Activated CD8-positive, alpha-beta T cell treated with anti-CD3 and anti-CD28 coated beads for 36 hours (primary cell): Measurements from ENCODE around the gene B4GALNT4. TPM values are rescaled to one million over a fixed set of nuclear protein-coding genes. Genes with fewer than 3 reads are reported as not detected.
"Not testable (repeated sequence)": the region's sequence is repeated elsewhere in the genome, so short reads cannot be mapped to it uniquely, and the experiment has no call there.

ENCODE experiments used
- ATAC-seq: fragments of 200-7000 bp; cut with Tn5 transposase; one replicate; pipeline ENCODE4 v1.10.0; 2021; ENCODE audit warnings: mild to moderate bottlenecking, moderate library complexity
- CTCF ChIA-PET: fragments of 350-600 bp; sonication (Branson Sonifier 250); formaldehyde crosslinking; loops from one replicate; lab custom pipeline; 2021; ENCODE audit warnings: antibody characterized with exemption; lab: Charles Lee
- POLR2A ChIA-PET: fragments of 350-600 bp; sonication (Branson Sonifier 250); formaldehyde crosslinking; loops from one replicate; lab custom pipeline; 2021; ENCODE audit warnings: antibody characterized with exemption; lab: Charles Lee
- DNase-seq: peaks from one replicate; pipeline ENCODE4 v3.0.0-alpha.2; 2020
- H3K27ac Mint-ChIP-seq: one replicate; pipeline ENCODE4 v1.8.0; 2021; ENCODE audit warnings: mild to moderate bottlenecking, mixed read lengths
- H3K27me3 Mint-ChIP-seq: one replicate; pipeline ENCODE4 v1.8.0; 2021; ENCODE audit warnings: mixed read lengths
- H3K36me3 Mint-ChIP-seq: one replicate; pipeline ENCODE4 v1.8.0; 2021; ENCODE audit warnings: low read depth, mixed read lengths
- H3K4me1 Mint-ChIP-seq: one replicate; pipeline ENCODE4 v1.8.0; 2021; ENCODE audit warnings: low read depth, mixed read lengths
- H3K4me3 Mint-ChIP-seq: one replicate; pipeline ENCODE4 v1.8.0; 2021; ENCODE audit warnings: mild to moderate bottlenecking, moderate library complexity, mixed read lengths
- H3K9me3 Mint-ChIP-seq: one replicate; pipeline ENCODE4 v1.8.0; 2021; ENCODE audit warnings: mixed read lengths
- intact Hi-C: fragments of 100-400 bp; cut with micrococcal nuclease; formaldehyde crosslinking; loops from one replicate; pipeline ENCODE4 v1.10.0; 2022
- total RNA-seq, 2 experiments: library from RNA; stranded (reverse); gene quantifications; one replicate each; pipeline ENCODE4 v1.2.3, GENCODE V29; 2021
- TF ChIP-seq, protein P1 (sequence below): fragments of 200-600 bp; IDR thresholded peaks from one replicate; pipeline ENCODE4 v1.8.0; 2022; ENCODE audit warnings: antibody characterized with exemption, mild to moderate bottlenecking

B4GALNT4 gene
- total RNA-seq, 2 experiments from 2014 or later = 1.5 to 3.4 TPM

DNA sequence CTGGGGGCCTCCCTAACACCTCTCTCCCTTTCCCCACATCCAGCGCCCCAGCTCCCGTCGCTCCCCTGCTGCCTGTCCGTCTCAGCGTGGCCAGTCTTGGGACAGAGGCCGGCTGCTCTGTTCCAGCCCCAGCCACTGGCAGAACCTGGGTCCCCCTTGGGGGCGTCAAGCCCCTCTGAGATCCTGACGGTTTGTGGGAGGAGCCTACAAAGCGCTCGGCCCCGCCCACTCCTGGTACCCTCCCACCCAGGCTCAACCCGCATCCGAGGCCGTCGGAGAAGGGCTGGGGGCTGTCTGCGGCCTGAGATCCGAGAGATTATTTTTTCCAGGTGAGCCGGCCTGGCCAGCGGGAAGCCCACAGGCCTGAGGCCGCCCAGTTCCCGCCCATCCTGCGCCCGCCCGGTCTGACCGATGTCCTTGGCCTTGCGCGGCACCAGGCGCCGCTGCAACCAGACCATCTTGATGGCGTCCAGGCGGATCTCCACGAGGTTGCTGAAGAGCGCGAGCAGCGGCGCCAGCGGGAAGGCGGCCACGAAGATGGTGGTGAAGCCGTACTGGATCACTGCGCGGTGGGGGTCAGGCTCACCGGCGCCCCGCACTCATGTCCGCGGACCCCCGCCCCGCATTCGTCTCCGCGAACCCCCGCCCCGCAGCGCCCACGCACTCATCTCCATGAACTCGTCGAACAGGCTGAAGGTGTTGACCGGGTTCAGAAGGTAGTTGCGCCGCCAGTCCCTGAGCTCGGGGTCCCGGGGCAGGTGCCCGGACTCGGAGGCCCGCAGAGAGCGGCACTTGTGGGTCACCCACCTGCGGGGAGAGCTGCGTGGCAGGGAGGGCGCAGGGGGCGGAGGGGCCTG is 51.0 kb downstream of the B4GALNT4 start:
- Mint-ChIP-seq H3K27ac (no peak overlapping the region), H3K36me3 (peaks cover 7% of the 10 kb centered on the region), H3K9me3 (peaks cover 1% of the 10 kb centered on the region), H3K27me3 (no peaks in the 10 kb centered on the region), H3K4me3 (no peak overlapping the region), H3K4me1 (peaks cover 9% of the 10 kb centered on the region)
- POLR2A ChIA-PET = no interaction called here
- intact Hi-C loops = no loop called here
- ATAC-seq (no peak), DNase-seq (no peak)
- TF ChIP-seq, protein P1, sequence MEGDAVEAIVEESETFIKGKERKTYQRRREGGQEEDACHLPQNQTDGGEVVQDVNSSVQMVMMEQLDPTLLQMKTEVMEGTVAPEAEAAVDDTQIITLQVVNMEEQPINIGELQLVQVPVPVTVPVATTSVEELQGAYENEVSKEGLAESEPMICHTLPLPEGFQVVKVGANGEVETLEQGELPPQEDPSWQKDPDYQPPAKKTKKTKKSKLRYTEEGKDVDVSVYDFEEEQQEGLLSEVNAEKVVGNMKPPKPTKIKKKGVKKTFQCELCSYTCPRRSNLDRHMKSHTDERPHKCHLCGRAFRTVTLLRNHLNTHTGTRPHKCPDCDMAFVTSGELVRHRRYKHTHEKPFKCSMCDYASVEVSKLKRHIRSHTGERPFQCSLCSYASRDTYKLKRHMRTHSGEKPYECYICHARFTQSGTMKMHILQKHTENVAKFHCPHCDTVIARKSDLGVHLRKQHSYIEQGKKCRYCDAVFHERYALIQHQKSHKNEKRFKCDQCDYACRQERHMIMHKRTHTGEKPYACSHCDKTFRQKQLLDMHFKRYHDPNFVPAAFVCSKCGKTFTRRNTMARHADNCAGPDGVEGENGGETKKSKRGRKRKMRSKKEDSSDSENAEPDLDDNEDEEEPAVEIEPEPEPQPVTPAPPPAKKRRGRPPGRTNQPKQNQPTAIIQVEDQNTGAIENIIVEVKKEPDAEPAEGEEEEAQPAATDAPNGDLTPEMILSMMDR = no peak
- CTCF ChIA-PET = no interaction called here

DNA sequence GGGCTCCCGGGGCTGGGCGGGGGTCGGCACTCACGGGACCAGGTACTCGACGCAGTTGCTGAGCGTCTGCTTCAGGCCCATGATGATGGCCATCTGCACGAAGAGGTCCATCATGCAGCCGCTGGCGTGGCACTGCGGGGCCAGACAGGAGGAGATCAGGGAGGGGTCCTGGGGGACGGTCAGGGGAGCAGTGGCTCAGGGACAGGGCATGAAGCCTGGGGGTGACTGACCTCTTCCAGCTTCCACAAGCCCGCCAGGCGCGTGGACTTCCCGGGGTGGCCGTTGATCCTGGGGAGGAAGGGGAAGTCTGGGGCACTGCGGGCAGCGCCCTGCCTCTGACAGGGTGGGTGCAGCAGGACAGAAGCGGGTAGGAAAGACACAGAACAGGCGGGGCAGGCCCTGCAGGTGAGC is 51.6 kb downstream of the B4GALNT4 start:
- DNase-seq (no peak), ATAC-seq (no peak)
- Mint-ChIP-seq H3K4me1 (peaks cover 4% of the 10 kb centered on the region), H3K27ac (no peak overlapping the region), H3K36me3 (peaks cover 9% of the 10 kb centered on the region), H3K9me3 (peaks cover 1% of the 10 kb centered on the region), H3K4me3 (no peak overlapping the region), H3K27me3 (no peaks in the 10 kb centered on the region)
- ChIA-PET CTCF (no interaction called here), POLR2A (no interaction called here)
- TF ChIP-seq, protein P1 = no peak
- intact Hi-C loops = no loop called here

DNA sequence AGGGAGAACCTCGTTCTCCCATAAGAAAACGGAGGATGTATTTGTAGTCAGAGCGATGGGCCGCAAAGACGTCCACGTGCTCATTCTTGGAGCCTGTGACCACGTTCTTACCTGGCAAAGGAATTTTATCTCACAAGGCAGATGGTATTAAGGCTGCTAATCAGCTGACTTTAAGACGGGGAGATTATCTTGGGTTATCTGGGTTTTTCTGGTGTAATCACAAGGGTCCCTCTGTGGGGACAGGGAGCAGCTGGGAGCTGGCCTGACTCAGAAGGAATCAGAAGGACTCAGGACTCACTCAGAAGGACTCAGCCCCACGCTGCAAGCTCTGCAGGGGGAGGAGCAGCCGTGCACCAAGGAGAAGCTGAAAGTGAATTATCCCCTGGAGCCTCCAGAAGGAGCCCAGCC is 53.0 kb downstream of the B4GALNT4 start:
- TF ChIP-seq, protein P1 = no peak
- DNase-seq (no peak), ATAC-seq (no peak)
- Mint-ChIP-seq H3K27ac (no peak overlapping the region), H3K27me3 (no peaks in the 10 kb centered on the region), H3K4me3 (no peak overlapping the region), H3K4me1 (no peaks in the 10 kb centered on the region), H3K36me3 (peaks cover 9% of the 10 kb centered on the region), H3K9me3 (peaks cover 1% of the 10 kb centered on the region)
- ChIA-PET POLR2A (no interaction called here), CTCF (interaction anchor here (1.0 to 1.3 kb wide), 3 partner anchors 23 to 97 kb away, joined by 3 to 4 read pairs (median 3); no protein-coding TSS in a partner anchor)
- intact Hi-C loops = no loop called here

DNA sequence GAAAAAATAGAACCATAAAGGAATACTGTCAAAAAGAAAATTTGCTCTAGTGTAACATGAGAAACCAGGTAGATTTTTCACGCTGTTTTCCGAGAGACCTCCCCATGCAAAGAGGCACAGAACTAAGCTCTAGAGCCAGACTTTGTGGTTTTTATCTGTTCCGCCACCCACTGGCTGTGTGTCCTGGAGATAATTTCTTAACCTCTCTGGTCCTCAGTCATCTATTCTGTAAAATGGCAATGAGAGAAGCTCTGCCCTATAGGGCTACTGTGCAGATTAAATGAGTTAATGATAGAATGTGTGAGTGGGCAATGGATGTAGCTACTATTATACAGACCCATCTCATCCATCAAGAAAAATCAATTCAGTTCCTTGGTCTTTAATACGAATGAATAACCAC is 54.9 kb downstream of the B4GALNT4 start:
- ChIA-PET CTCF (no interaction called here), POLR2A (no interaction called here)
- peaks cover 11% of the 10 kb centered on the region for H3K36me3 Mint-ChIP-seq
- no peaks in the 10 kb centered on the region for H3K4me1 Mint-ChIP-seq
- no peaks in the 10 kb centered on the region for H3K27me3 Mint-ChIP-seq
- TF ChIP-seq, protein P1 = no peak
- DNase-seq = no peak
- intact Hi-C loops = no loop called here
- ATAC-seq = no peak
- H3K9me3 Mint-ChIP-seq = peaks cover 1% of the 10 kb centered on the region
- no peak overlapping the region for H3K27ac Mint-ChIP-seq
- no peak overlapping the region for H3K4me3 Mint-ChIP-seq

DNA sequence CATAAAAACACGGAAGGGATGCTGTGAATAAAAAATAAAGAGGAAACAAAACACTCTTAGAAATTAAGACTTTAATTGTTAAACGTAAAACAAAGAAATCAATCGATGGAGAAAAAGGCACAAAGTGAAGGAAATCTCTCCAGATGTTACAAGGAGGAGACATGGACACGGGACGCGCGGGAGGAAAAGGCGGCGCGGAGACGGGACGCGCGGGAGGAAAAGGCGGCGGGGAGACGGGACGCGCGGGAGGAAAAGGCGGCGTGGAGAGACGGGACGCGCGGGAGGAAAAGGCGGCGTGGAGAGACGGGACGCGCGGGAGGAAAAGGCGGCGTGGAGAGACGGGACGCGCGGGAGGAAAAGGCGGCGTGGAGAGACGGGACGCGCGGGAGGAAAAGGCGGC is 55.5 kb downstream of the B4GALNT4 start:
- DNase-seq, H3K27ac Mint-ChIP-seq, intact Hi-C loops, H3K27me3 Mint-ChIP-seq, H3K4me3 Mint-ChIP-seq, ATAC-seq, POLR2A ChIA-PET, H3K4me1 Mint-ChIP-seq, CTCF ChIA-PET, H3K9me3 Mint-ChIP-seq: not testable (repeated sequence)
- peaks cover 11% of the 10 kb centered on the region for H3K36me3 Mint-ChIP-seq
